K562 (cell line): ENCODE measurements around the gene SYNE1. TPM values are rescaled to one million over a fixed set of nuclear protein-coding genes. Genes with fewer than 3 reads are reported as not detected.
A peak's percentile ranks its signal among the peaks of the same experiment; 100 is the strongest.

ENCODE experiments used
- CBX1 ChIP-seq: sonication (generic); IDR thresholded peaks from 2 replicates; pipeline ENCODE4 v1.6.1; 2016; ENCODE audit warnings: antibody characterized with exemption, low read depth, mild to moderate bottlenecking
- JUND ChIP-seq, 2 experiments: IDR thresholded peaks; 2 replicates in 1 of 2; 3 replicates in 1 of 2; pipeline ENCODE4 v1.6.1; 2011; ENCODE audit warnings: borderline replicate concordance in 2 of 2, low read depth in 2 of 2, low read length in 2 of 2, improper control_type of control experiment in 1 of 2, missing biosample characterization in 1 of 2, missing genetic modification characterization in 1 of 2, missing genetic modification reagents in 1 of 2
- KLF16 ChIP-seq: IDR thresholded peaks from 2 replicates; pipeline ENCODE4 v1.6.1; 2016; ENCODE audit warnings: antibody characterized with exemption
- MAFF ChIP-seq: IDR thresholded peaks from 2 replicates; pipeline ENCODE4 v1.6.1; 2012; ENCODE audit warnings: low read length, improper control_type of control experiment
- POU5F1 ChIP-seq: fragments of 150-350 bp; IDR thresholded peaks from 2 replicates; pipeline ENCODE4 v1.6.1; 2014; ENCODE audit warnings: borderline replicate concordance, low read length, low read depth, mild to moderate bottlenecking; ENCODE audit not compliant: partially characterized antibody
- PPARD ChIP-seq: fragments of 250-450 bp; sonication (Bioruptor Pico); IDR thresholded peaks from 2 replicates; pipeline ENCODE4 v1.8.0; 2022; ENCODE audit warnings: inconsistent platforms, mild to moderate bottlenecking, moderate library complexity
- SMARCB1 ChIP-seq: IDR thresholded peaks from 2 replicates; pipeline ENCODE4 v1.6.1; 2011; ENCODE audit warnings: improper control_type of control experiment, low read depth; ENCODE audit not compliant: insufficient read length
- TBL1XR1 ChIP-seq, 2 experiments: IDR thresholded peaks; 2 replicates each; pipeline ENCODE4 v1.6.1; 2012; ENCODE audit warnings: improper control_type of control experiment in 2 of 2, low read length in 2 of 2, mild to moderate bottlenecking in 1 of 2
- ZFX ChIP-seq: sonication (generic); formaldehyde crosslinking; IDR thresholded peaks from 2 replicates; pipeline ENCODE4 v1.8.0; 2022; ENCODE audit warnings: mild to moderate bottlenecking, missing genetic modification reagents, moderate library complexity
- ZNF583 ChIP-seq: fragments of 250-450 bp; sonication (Bioruptor Pico); IDR thresholded peaks from 2 replicates; pipeline ENCODE4 v1.4.0; 2020
- polyA plus RNA-seq, 8 experiments: library from polyadenylated mRNA; depleted of rRNA in 4 of 8; stranded (reverse) in 5 of 8; unstranded in 3 of 8; fragments of >200 nt; fragmentation: Nextera tagmentation in 2 of 8; fragmentation: Illumina TruSeq in 1 of 8; extraction: Ambion mirVana in 2 of 8; extraction: Trizol in 1 of 8; gene quantifications; 2 replicates each; pipeline versions ENCODE4 v1.2.1 to v1.2.3, GENCODE V29; 2011 to 2014; ENCODE audit warnings: inconsistent platforms in 1 of 8, missing spikeins in 1 of 8
- total RNA-seq, 7 experiments: library from RNA; depleted of rRNA in 6 of 7; stranded (reverse); fragments of >200 nt in 6 of 7; fragmentation: Illumina TruSeq in 2 of 7; extraction: Trizol in 2 of 7; gene quantifications; 2 replicates each; pipeline versions ENCODE4 v1.2.1 to v1.2.3, GENCODE V29; 2011 to 2021; ENCODE audit warnings: low replicate concordance in 1 of 7
- TF ChIP-seq, protein P1 (sequence below): fragments of 250-450 bp; sonication (Bioruptor Pico); IDR thresholded peaks from 2 replicates; pipeline ENCODE4 v1.5.0; 2022; ENCODE audit warnings: mild to moderate bottlenecking
- TF ChIP-seq, protein P2 (sequence below): fragments of 150-350 bp; IDR thresholded peaks from 2 replicates; pipeline ENCODE4 v1.6.1; 2014; ENCODE audit warnings: low read depth, mild to moderate bottlenecking, low read length, borderline replicate concordance
- TF ChIP-seq, protein P3 (sequence below), 3 experiments: fragments of 200-800 bp in 1 of 3; sonication (Bioruptor generic) in 1 of 3; sonication (generic) in 1 of 3; formaldehyde crosslinking in 1 of 3; IDR thresholded peaks; 2 replicates each; pipeline versions ENCODE4 v1.6.1 to v1.8.0; 2016 to 2022; ENCODE audit warnings: mild to moderate bottlenecking in 2 of 3, missing compliant biosample characterization in 2 of 3, missing genetic modification characterization in 2 of 3, missing genetic modification reagents in 1 of 3
- TF ChIP-seq, protein P4 (sequence below): fragments of 250-450 bp; sonication (Bioruptor Pico); IDR thresholded peaks from 2 replicates; pipeline ENCODE4 v1.4.0; 2020

SYNE1 gene
- total and polyA plus RNA-seq, 9 of the 15 experiments (the other 6 are each of a cell fraction or from before 2014, with no cell fraction given), result under 0.01 to 0.42 (median 0.08) TPM; not detected in 1

DNA sequence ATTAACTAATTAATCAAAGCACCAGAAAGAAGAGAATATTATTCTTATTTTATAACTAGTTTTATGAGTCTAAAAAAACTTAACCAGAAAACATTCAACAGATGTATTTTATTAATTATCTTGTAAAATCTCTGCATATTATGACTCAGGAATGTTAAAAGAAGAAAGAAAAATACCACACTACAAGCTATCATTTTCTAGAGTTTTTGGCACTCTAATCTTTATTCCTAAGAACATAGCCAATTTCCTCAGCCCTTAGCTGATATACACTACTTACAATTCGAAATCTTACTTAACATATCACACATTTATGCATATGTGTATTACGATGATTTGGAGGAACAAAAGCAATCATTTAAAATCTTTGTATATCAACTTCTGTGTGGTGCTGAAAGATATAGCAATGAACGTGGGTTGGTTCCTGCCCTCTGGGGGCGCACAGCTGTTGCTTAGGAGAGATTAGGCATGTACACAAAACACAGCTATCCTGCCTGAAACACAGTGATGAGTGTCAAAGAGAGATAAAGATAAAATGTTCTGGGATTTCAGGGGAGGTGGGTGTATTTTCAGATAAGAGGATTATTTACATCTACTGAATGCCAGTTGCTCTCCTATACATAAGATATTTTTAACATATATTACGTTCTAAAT is 404.5 kb downstream of the SYNE1 start (continued):
- TF ChIP-seq MAFF (no peak), CBX1 (no peak), POU5F1 (no peak), JUND (IDR thresholded peaks at IDR 0.05; ENCODE audit: borderline replicate concordance, low read depth, low read length) (no peak), JUND (tag; IDR thresholded peaks at IDR 0.05; ENCODE audit: borderline replicate concordance, low read depth, low read length) (no peak), ZFX (CRISPR knock-in tag) (no peak), ZNF583 (CRISPR knock-in tag) (peak; percentile 43; the same call in 1 of the 2 replicates), PPARD (CRISPR knock-in tag) (no peak), SMARCB1 (no peak), TBL1XR1 (IDR thresholded peaks at IDR 0.05; ENCODE audit: low read length in 2 of 2) (peak in 1 of 2 experiments; percentile 47; a peak in 1 of 4 replicates), KLF16 (peak; percentile 90)
- TF ChIP-seq, protein P1, sequence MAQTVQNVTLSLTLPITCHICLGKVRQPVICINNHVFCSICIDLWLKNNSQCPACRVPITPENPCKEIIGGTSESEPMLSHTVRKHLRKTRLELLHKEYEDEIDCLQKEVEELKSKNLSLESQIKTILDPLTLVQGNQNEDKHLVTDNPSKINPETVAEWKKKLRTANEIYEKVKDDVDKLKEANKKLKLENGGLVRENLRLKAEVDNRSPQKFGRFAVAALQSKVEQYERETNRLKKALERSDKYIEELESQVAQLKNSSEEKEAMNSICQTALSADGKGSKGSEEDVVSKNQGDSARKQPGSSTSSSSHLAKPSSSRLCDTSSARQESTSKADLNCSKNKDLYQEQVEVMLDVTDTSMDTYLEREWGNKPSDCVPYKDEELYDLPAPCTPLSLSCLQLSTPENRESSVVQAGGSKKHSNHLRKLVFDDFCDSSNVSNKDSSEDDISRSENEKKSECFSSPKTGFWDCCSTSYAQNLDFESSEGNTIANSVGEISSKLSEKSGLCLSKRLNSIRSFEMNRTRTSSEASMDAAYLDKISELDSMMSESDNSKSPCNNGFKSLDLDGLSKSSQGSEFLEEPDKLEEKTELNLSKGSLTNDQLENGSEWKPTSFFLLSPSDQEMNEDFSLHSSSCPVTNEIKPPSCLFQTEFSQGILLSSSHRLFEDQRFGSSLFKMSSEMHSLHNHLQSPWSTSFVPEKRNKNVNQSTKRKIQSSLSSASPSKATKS (CRISPR knock-in tag), result no peak
- TF ChIP-seq, protein P2, sequence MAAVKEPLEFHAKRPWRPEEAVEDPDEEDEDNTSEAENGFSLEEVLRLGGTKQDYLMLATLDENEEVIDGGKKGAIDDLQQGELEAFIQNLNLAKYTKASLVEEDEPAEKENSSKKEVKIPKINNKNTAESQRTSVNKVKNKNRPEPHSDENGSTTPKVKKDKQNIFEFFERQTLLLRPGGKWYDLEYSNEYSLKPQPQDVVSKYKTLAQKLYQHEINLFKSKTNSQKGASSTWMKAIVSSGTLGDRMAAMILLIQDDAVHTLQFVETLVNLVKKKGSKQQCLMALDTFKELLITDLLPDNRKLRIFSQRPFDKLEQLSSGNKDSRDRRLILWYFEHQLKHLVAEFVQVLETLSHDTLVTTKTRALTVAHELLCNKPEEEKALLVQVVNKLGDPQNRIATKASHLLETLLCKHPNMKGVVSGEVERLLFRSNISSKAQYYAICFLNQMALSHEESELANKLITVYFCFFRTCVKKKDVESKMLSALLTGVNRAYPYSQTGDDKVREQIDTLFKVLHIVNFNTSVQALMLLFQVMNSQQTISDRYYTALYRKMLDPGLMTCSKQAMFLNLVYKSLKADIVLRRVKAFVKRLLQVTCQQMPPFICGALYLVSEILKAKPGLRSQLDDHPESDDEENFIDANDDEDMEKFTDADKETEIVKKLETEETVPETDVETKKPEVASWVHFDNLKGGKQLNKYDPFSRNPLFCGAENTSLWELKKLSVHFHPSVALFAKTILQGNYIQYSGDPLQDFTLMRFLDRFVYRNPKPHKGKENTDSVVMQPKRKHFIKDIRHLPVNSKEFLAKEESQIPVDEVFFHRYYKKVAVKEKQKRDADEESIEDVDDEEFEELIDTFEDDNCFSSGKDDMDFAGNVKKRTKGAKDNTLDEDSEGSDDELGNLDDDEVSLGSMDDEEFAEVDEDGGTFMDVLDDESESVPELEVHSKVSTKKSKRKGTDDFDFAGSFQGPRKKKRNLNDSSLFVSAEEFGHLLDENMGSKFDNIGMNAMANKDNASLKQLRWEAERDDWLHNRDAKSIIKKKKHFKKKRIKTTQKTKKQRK, result no peak
- TF ChIP-seq, protein P3, sequence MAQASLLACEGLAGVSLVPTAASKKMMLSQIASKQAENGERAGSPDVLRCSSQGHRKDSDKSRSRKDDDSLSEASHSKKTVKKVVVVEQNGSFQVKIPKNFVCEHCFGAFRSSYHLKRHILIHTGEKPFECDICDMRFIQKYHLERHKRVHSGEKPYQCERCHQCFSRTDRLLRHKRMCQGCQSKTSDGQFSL (CRISPR knock-in tag; IDR thresholded peaks at IDR 0.05), result no peak
- TF ChIP-seq, protein P3 (tag; IDR thresholded peaks at IDR 0.05), result no peak
- TF ChIP-seq, protein P4, sequence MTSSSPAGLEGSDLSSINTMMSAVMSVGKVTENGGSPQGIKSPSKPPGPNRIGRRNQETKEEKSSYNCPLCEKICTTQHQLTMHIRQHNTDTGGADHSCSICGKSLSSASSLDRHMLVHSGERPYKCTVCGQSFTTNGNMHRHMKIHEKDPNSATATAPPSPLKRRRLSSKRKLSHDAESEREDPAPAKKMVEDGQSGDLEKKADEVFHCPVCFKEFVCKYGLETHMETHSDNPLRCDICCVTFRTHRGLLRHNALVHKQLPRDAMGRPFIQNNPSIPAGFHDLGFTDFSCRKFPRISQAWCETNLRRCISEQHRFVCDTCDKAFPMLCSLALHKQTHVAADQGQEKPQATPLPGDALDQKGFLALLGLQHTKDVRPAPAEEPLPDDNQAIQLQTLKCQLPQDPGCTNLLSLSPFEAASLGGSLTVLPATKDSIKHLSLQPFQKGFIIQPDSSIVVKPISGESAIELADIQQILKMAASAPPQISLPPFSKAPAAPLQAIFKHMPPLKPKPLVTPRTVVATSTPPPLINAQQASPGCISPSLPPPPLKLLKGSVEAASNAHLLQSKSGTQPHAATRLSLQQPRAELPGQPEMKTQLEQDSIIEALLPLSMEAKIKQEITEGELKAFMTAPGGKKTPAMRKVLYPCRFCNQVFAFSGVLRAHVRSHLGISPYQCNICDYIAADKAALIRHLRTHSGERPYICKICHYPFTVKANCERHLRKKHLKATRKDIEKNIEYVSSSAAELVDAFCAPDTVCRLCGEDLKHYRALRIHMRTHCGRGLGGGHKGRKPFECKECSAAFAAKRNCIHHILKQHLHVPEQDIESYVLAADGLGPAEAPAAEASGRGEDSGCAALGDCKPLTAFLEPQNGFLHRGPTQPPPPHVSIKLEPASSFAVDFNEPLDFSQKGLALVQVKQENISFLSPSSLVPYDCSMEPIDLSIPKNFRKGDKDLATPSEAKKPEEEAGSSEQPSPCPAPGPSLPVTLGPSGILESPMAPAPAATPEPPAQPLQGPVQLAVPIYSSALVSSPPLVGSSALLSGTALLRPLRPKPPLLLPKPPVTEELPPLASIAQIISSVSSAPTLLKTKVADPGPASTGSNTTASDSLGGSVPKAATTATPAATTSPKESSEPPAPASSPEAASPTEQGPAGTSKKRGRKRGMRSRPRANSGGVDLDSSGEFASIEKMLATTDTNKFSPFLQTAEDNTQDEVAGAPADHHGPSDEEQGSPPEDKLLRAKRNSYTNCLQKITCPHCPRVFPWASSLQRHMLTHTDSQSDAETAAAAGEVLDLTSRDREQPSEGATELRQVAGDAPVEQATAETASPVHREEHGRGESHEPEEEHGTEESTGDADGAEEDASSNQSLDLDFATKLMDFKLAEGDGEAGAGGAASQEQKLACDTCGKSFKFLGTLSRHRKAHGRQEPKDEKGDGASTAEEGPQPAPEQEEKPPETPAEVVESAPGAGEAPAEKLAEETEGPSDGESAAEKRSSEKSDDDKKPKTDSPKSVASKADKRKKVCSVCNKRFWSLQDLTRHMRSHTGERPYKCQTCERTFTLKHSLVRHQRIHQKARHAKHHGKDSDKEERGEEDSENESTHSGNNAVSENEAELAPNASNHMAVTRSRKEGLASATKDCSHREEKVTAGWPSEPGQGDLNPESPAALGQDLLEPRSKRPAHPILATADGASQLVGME (CRISPR knock-in tag), result no peak
